ENCODE data around the gene MX2. TPM values are rescaled to one million over a fixed set of nuclear protein-coding genes. Genes with fewer than 3 reads are reported as not detected.

Gene MX2
- total RNA-seq, 1 experiment from 2014 or later, result 56.7 TPM

- no peaks in the 10 kb centered on the region for H3K27me3 ChIP-seq (ENCODE audit: control insufficient read depth, insufficient read depth, low read length)
- no peak for TF ChIP-seq CTCF (IDR thresholded peaks at IDR 0.05)
- no peak for TF ChIP-seq POLR2AphosphoS5 (IDR thresholded peaks at IDR 0.05; ENCODE audit: low read depth, low read length)
- TF ChIP-seq REST (IDR thresholded peaks at IDR 0.05; ENCODE audit: insufficient read depth in 1 of 2, low read depth in 2 of 2, low read length in 1 of 2), result no peak
- no peak for TF ChIP-seq SIN3A (IDR thresholded peaks at IDR 0.05; ENCODE audit: borderline replicate concordance, insufficient read depth, low read depth, low read length)
- no peak for TF ChIP-seq TCF7L2 (IDR thresholded peaks at IDR 0.05; ENCODE audit: low read depth, low read length)
- ChIA-PET CTCF (no interaction called here), POLR2A (no interaction called here)
- H3K4me3 ChIP-seq (ENCODE audit: low read depth in 2 of 2, low read length in 2 of 2), result no peak overlapping the region
- H3K36me3 ChIP-seq (ENCODE audit: control insufficient read depth, insufficient read depth, low read length), result no peaks in the 10 kb centered on the region; the same call in 1 of the 2 replicates
- H3K9me3 ChIP-seq (ENCODE audit: control insufficient read depth, insufficient read depth, low read depth, low read length), result no peaks in the 10 kb centered on the region
- H3K27ac ChIP-seq (ENCODE audit: low read length), result no peak overlapping the region
- in situ Hi-C loops (cut with HindIII; ENCODE audit: low pct_unique_long_range_greater_than_20kb, low sequenced_read_pairs) (no loop called here), intact Hi-C loops (cut with micrococcal nuclease; ENCODE audit: unreplicated experiment) (no loop called here)
- H3K4me1 ChIP-seq (ENCODE audit: control insufficient read depth, insufficient read depth, low read length), result no peaks in the 10 kb centered on the region
- DNase-seq (ENCODE audit: low read depth, low spot score) (no peak), ATAC-seq (no peak)
- BruUV-seq (replicated peaks), result no TSS peak
Observed at GRCh38 chr21:41396558-41397075, 34.8 kb downstream of the MX2 start.

GRCh38 chr21:41397471-41397891 lies 35.7 kb downstream of the MX2 start:
- BruUV-seq (replicated peaks), result no TSS peak
- TF ChIP-seq REST (IDR thresholded peaks at IDR 0.05; ENCODE audit: insufficient read depth in 1 of 2, low read depth in 2 of 2, low read length in 1 of 2) (no peak), TCF7L2 (IDR thresholded peaks at IDR 0.05; ENCODE audit: low read depth, low read length) (no peak), POLR2AphosphoS5 (IDR thresholded peaks at IDR 0.05; ENCODE audit: low read depth, low read length) (no peak), CTCF (IDR thresholded peaks at IDR 0.05) (no peak), SIN3A (IDR thresholded peaks at IDR 0.05; ENCODE audit: borderline replicate concordance, insufficient read depth, low read depth, low read length) (no peak)
- H3K4me3 ChIP-seq (ENCODE audit: low read depth in 2 of 2, low read length in 2 of 2), result no peak overlapping the region
- H3K9me3 ChIP-seq (ENCODE audit: control insufficient read depth, insufficient read depth, low read depth, low read length), result no peaks in the 10 kb centered on the region
- H3K27me3 ChIP-seq (ENCODE audit: control insufficient read depth, insufficient read depth, low read length), result no peaks in the 10 kb centered on the region
- H3K27ac ChIP-seq (ENCODE audit: low read length), result no peak overlapping the region
- DNase-seq (ENCODE audit: low read depth, low spot score) (no peak), ATAC-seq (no peak)
- in situ Hi-C loops (cut with HindIII; ENCODE audit: low pct_unique_long_range_greater_than_20kb, low sequenced_read_pairs) (no loop called here), intact Hi-C loops (cut with micrococcal nuclease; ENCODE audit: unreplicated experiment) (no loop called here)
- CTCF ChIA-PET, result no interaction called here
- no peaks in the 10 kb centered on the region; the same call in none of the 2 replicates for H3K36me3 ChIP-seq (ENCODE audit: control insufficient read depth, insufficient read depth, low read length)
- POLR2A ChIA-PET, result no interaction called here
- H3K4me1 ChIP-seq (ENCODE audit: control insufficient read depth, insufficient read depth, low read length), result no peaks in the 10 kb centered on the region
